Naive thymus-derived CD8-positive, alpha-beta T cell (primary cell): ENCODE results near the gene KREMEN2. TPM values are rescaled to one million over a fixed set of nuclear protein-coding genes. Genes with fewer than 3 reads are reported as not detected.

Source experiments
- ATAC-seq, 2 donors: fragments of 150-1000 bp; cut with Tn5 transposase in 1 of 2; sonication (Bioruptor Pico), chemical (Tn5 transposase) in 1 of 2; 1 replicate in 1 of 2; 2 replicates in 1 of 2; pipeline ENCODE4 v1.10.0; 2021; ENCODE audit warnings: mild to moderate bottlenecking in 2 of 2, moderate library complexity in 2 of 2
- POLR2A ChIA-PET: fragments of 350-600 bp; sonication (Branson Sonifier 250); formaldehyde crosslinking; loops from one replicate; lab custom pipeline; 2021; ENCODE audit warnings: antibody characterized with exemption; lab: Charles Lee
- DNase-seq, 10 donors: peaks; one replicate each; pipeline versions ENCODE4 v3.0.0 to v3.0.0-alpha.2; 2020 to 2022
- H3K27ac Mint-ChIP-seq, 10 donors: one replicate each; pipeline ENCODE4 v1.8.0; 2020 to 2022; ENCODE audit warnings: mild to moderate bottlenecking in 10 of 10, mixed read lengths in 10 of 10, moderate library complexity in 4 of 10, inconsistent platforms in 1 of 10
- H3K27me3 Mint-ChIP-seq, 5 donors: one replicate each; pipeline ENCODE4 v1.8.0; 2021 to 2022; ENCODE audit warnings: mixed read lengths in 5 of 5
- H3K36me3 Mint-ChIP-seq, 3 donors: one replicate each; pipeline ENCODE4 v1.8.0; 2020 to 2022; ENCODE audit warnings: mixed read lengths in 3 of 3, mild to moderate bottlenecking in 2 of 3, inconsistent platforms in 1 of 3
- H3K4me1 Mint-ChIP-seq, 4 donors: one replicate each; pipeline ENCODE4 v1.8.0; 2021 to 2022; ENCODE audit warnings: mixed read lengths in 4 of 4
- H3K4me3 Mint-ChIP-seq, 10 donors: one replicate each; pipeline ENCODE4 v1.8.0; 2020 to 2022; ENCODE audit warnings: mild to moderate bottlenecking in 10 of 10, mixed read lengths in 10 of 10, moderate library complexity in 6 of 10, inconsistent platforms in 1 of 10
- H3K9me3 Mint-ChIP-seq, 9 donors: one replicate each; pipeline ENCODE4 v1.8.0; 2020 to 2022; ENCODE audit warnings: mixed read lengths in 9 of 9, mild to moderate bottlenecking in 3 of 9, inconsistent platforms in 1 of 9, moderate library complexity in 1 of 9
- polyA plus RNA-seq, 3 donors: library from polyadenylated mRNA; unstranded; fragments of 300-500 nt; fragmentation: Illumina TruSeq; gene quantifications; one replicate each; pipeline ENCODE4 v1.2.3, GENCODE V29; 2021
- total RNA-seq, 8 experiments: library from RNA in 2 of 8; stranded (reverse) in 2 of 8; gene quantifications; one replicate each; pipeline ENCODE4 v1.2.3 and lab custom pipeline; 2021 to 2026

The KREMEN2 gene
- total and polyA plus RNA-seq, 5 experiments from 2014 or later, result not detected

- Mint-ChIP-seq H3K27me3 (no peaks in the 10 kb centered on the region), H3K9me3 (no peaks in the 10 kb centered on the region), H3K27ac (no peak overlapping the region), H3K4me1 (peaks cover 0 to 14% (median 7%) of the 10 kb centered on the region in 4 donors), H3K36me3 (no peaks in the 10 kb centered on the region), H3K4me3 (no peak overlapping the region)
- POLR2A ChIA-PET, result interaction anchor here (0.7 kb wide), 1 partner anchor 1134 kb away, joined by 3 read pairs; no protein-coding TSS in a partner anchor
- ATAC-seq, result no peak
- DNase-seq, result no peak
Measured at GRCh38 chr16:2986623-2987188, 22.6 kb downstream of the KREMEN2 start.

- POLR2A ChIA-PET, result no interaction called here
Measured at GRCh38 chr16:2987286-2987685, 23.2 kb downstream of the KREMEN2 start.

GRCh38 chr16:2987833-2988232 is 23.8 kb downstream of the KREMEN2 start:
- DNase-seq, result no peak
- H3K27ac Mint-ChIP-seq, result no peak overlapping the region

More at GRCh38 chr16:2987286-2987685, 23.2 kb downstream of the KREMEN2 start:
- ATAC-seq (no peak), DNase-seq (no peak)
- Mint-ChIP-seq H3K27ac (no peak overlapping the region), H3K27me3 (no peaks in the 10 kb centered on the region), H3K4me3 (no peak overlapping the region), H3K4me1 (peaks cover 0 to 9% (median 5%) of the 10 kb centered on the region in 4 donors), H3K9me3 (no peaks in the 10 kb centered on the region), H3K36me3 (no peaks in the 10 kb centered on the region)

GRCh38 chr16:2988590-2989099 is 24.6 kb downstream of the KREMEN2 start:
- Mint-ChIP-seq H3K27me3 (no peaks in the 10 kb centered on the region), H3K27ac (peak overlapping the region in 1 of 10 donors; percentile 18), H3K9me3 (no peaks in the 10 kb centered on the region), H3K36me3 (no peaks in the 10 kb centered on the region), H3K4me3 (no peak overlapping the region), H3K4me1 (peaks cover 0 to 4% (median 2%) of the 10 kb centered on the region in 4 donors)
- POLR2A ChIA-PET, result interaction anchor here (2.3 kb wide), 1 partner anchor 7 kb away, joined by 6 read pairs; no protein-coding TSS in a partner anchor
- DNase-seq (no peak), ATAC-seq (no peak)

More at GRCh38 chr16:2987833-2988232, 23.8 kb downstream of the KREMEN2 start:
- POLR2A ChIA-PET, result no interaction called here
- ATAC-seq, result no peak
- Mint-ChIP-seq H3K4me3 (no peak overlapping the region), H3K36me3 (no peaks in the 10 kb centered on the region), H3K4me1 (peaks cover 0 to 7% (median 2%) of the 10 kb centered on the region in 4 donors), H3K27me3 (no peaks in the 10 kb centered on the region), H3K9me3 (no peaks in the 10 kb centered on the region)

GRCh38 chr16:2990891-2991290 is 26.8 kb downstream of the KREMEN2 start:
- ATAC-seq (no peak), DNase-seq (no peak)
- no peak overlapping the region for H3K27ac Mint-ChIP-seq
- H3K9me3 Mint-ChIP-seq, result no peaks in the 10 kb centered on the region
- no peaks in the 10 kb centered on the region for H3K4me1 Mint-ChIP-seq
- H3K27me3 Mint-ChIP-seq, result no peaks in the 10 kb centered on the region
- POLR2A ChIA-PET, result interaction anchor here (2.3 kb wide), 1 partner anchor 10 kb away, joined by 6 read pairs; no protein-coding TSS in a partner anchor
- no peak overlapping the region for H3K4me3 Mint-ChIP-seq
- no peaks in the 10 kb centered on the region for H3K36me3 Mint-ChIP-seq

GRCh38 chr16:2991566-2992261 is 27.6 kb downstream of the KREMEN2 start:
- Mint-ChIP-seq H3K27me3 (no peaks in the 10 kb centered on the region), H3K4me1 (no peaks in the 10 kb centered on the region), H3K4me3 (no peak overlapping the region), H3K36me3 (no peaks in the 10 kb centered on the region), H3K27ac (no peak overlapping the region), H3K9me3 (no peaks in the 10 kb centered on the region)
- POLR2A ChIA-PET, result interaction anchor here (0.8 to 0.9 kb wide), 2 partner anchors 11 to 36 kb away, joined by 4 read pairs; no protein-coding TSS in a partner anchor
- ATAC-seq, result no peak
- DNase-seq, result no peak

- Mint-ChIP-seq H3K4me1 (no peaks in the 10 kb centered on the region), H3K27me3 (no peaks in the 10 kb centered on the region), H3K36me3 (no peaks in the 10 kb centered on the region), H3K4me3 (no peak overlapping the region), H3K9me3 (no peaks in the 10 kb centered on the region), H3K27ac (peak overlapping the region in 1 of 10 donors; percentile 43)
- ATAC-seq, result no peak
- POLR2A ChIA-PET, result interaction anchor here (0.9 kb wide), 1 partner anchor 12 kb away, joined by 4 read pairs; no protein-coding TSS in a partner anchor
- DNase-seq, result no peak
Measured at GRCh38 chr16:2992383-2993081, 28.5 kb downstream of the KREMEN2 start.

GRCh38 chr16:2996298-2996697 is 32.2 kb downstream of the KREMEN2 start:
- H3K27ac Mint-ChIP-seq, result no peak overlapping the region
- peaks cover 0 to 1% (median 0%) of the 10 kb centered on the region in 4 donors for H3K4me1 Mint-ChIP-seq
- POLR2A ChIA-PET, result no interaction called here
- H3K9me3 Mint-ChIP-seq, result no peaks in the 10 kb centered on the region
- H3K4me3 Mint-ChIP-seq, result no peak overlapping the region
- no peak for DNase-seq
- ATAC-seq, result no peak
- peaks cover 0 to 17% (median 0%) of the 10 kb centered on the region in 5 donors for H3K27me3 Mint-ChIP-seq
- H3K36me3 Mint-ChIP-seq, result no peaks in the 10 kb centered on the region

GRCh38 chr16:2999929-3000328 is 35.9 kb downstream of the KREMEN2 start:
- H3K27me3 Mint-ChIP-seq, result peaks cover 0 to 17% (median 0%) of the 10 kb centered on the region in 5 donors
- H3K9me3 Mint-ChIP-seq, result no peaks in the 10 kb centered on the region
- POLR2A ChIA-PET, result interaction anchor here (1.1 kb wide), 1 partner anchor 20 kb away, joined by 3 read pairs; the partner anchor contains the start of gene PKMYT1
- no peak for ATAC-seq
- H3K4me1 Mint-ChIP-seq, result peaks cover 1 to 5% (median 4%) of the 10 kb centered on the region in 4 donors
- H3K36me3 Mint-ChIP-seq, result no peaks in the 10 kb centered on the region
- H3K27ac Mint-ChIP-seq, result peak overlapping the region in 1 of 10 donors; percentile 61
- no peak for DNase-seq
- H3K4me3 Mint-ChIP-seq, result no peak overlapping the region

GRCh38 chr16:3000540-3000939 is 36.5 kb downstream of the KREMEN2 start:
- ATAC-seq (no peak), DNase-seq (no peak)
- no peaks in the 10 kb centered on the region for H3K9me3 Mint-ChIP-seq
- H3K27me3 Mint-ChIP-seq, result peaks cover 0 to 17% (median 0%) of the 10 kb centered on the region in 5 donors
- no peak overlapping the region for H3K27ac Mint-ChIP-seq
- no peak overlapping the region for H3K4me3 Mint-ChIP-seq
- POLR2A ChIA-PET, result interaction anchor here (0.6 to 1.1 kb wide), 2 partner anchors 10 to 20 kb away, joined by 3 to 4 read pairs; partner anchors contain the start of gene PKMYT1
- no peaks in the 10 kb centered on the region for H3K36me3 Mint-ChIP-seq
- H3K4me1 Mint-ChIP-seq, result peaks cover 1 to 7% (median 5%) of the 10 kb centered on the region in 4 donors

- POLR2A ChIA-PET, result interaction anchor here (1.3 kb wide), 1 partner anchor 128 kb away, joined by 3 read pairs; no protein-coding TSS in a partner anchor
- peaks cover 0 to 17% (median 1%) of the 10 kb centered on the region in 5 donors for H3K27me3 Mint-ChIP-seq
- H3K4me3 Mint-ChIP-seq, result no peak overlapping the region
Measured at GRCh38 chr16:3001316-3001715, 37.2 kb downstream of the KREMEN2 start.

More at GRCh38 chr16:3001316-3001715, 37.2 kb downstream of the KREMEN2 start:
- ATAC-seq (no peak), DNase-seq (no peak)
- Mint-ChIP-seq H3K9me3 (no peaks in the 10 kb centered on the region), H3K27ac (no peak overlapping the region), H3K36me3 (no peaks in the 10 kb centered on the region), H3K4me1 (peaks cover 1 to 9% (median 5%) of the 10 kb centered on the region in 4 donors)
